ENCODE results near the gene FKRP. TPM values are rescaled to one million over a fixed set of nuclear protein-coding genes. Genes with fewer than 3 reads are reported as not detected.

FKRP gene
- total and polyA plus RNA-seq, 2 of the 13 experiments (the other 11 are each of a cell fraction or from before 2014, with no cell fraction given), result 7.3 to 9.8 TPM

DNA sequence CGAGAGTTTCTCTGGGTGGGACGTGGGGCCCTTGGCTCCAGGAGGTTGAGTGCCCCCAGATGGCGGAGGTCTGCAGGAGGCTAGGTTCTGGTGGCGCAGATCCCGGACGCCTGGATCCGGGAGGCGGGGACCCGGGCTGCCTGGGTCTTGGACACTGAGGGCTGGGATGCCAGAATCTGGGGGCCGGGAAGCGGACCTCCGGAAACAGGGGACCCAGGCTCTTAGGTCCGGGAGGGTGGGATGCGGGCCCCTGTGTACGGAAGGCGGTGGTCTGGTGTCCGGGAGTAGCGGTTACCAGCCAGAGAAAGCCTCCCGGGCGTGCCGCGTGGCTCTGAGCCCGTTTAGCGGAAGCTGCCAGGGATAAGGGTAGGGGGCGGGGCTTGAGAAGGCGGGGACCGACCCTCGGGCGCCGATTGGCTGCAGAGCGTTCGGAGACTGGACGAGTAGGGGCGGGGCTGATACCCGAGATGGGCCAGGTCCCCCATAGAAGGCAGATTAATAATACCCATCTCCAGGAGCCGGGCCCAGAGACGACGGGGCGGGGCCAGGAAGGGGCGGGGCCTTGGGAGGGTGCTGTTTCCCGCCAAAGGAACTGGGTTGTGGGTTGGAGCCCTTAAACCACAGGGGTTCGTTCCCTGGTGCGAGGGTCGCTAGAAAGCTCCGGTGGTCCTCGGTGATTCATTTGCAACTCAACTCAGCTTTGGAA, 42.6 kb downstream of the FKRP start, which contains the start of gene SLC1A5:
SLC1A5 (minus strand) TSS at position 333 of the 706 bp plus-strand sequence. CDS start 629 bp downstream, outside the sequence.
- no peaks in the 10 kb centered on the region; a peak in 1 of 5 replicates for H3K27me3 ChIP-seq (ENCODE audit: control insufficient read depth in 1 of 2, insufficient read depth in 2 of 2, low read length in 2 of 2)
- BruUV-seq (replicated peaks), result no TSS peak
- peaks cover 6 to 10% of the 10 kb centered on the region in 2 experiments for H3K36me3 ChIP-seq (replicated peaks in 1 of 2; ENCODE audit: control insufficient read depth in 1 of 2, insufficient read depth in 2 of 2, low read length in 2 of 2)
- in situ Hi-C loops (cut with HindIII; ENCODE audit: extremely low pct_ligation_motif_present, low pct_unique_long_range_greater_than_20kb) (no loop called here), intact Hi-C loops (cut with micrococcal nuclease; ENCODE audit: unreplicated experiment) (no loop called here)
- peaks cover 49% of the 10 kb centered on the region for H3K79me2 ChIP-seq (ENCODE audit: insufficient read depth, low read length)
- H4K20me1 ChIP-seq (ENCODE audit: insufficient read depth, low read length), result peaks cover 15% of the 10 kb centered on the region
- DNase-seq (ENCODE audit: low spot score) (peak; percentile 92), FAIRE-seq (peak; percentile 60), ATAC-seq (peak; percentile 71)
- no peaks in the 10 kb centered on the region for H3K9me3 ChIP-seq (ENCODE audit: low read length)
- ChIA-PET POLR2A (interaction anchor here (0.6 to 5.9 kb wide), 31 partner anchors 9 to 1071 kb away, joined by 3 to 66 read pairs (median 5); partner anchors contain the start of genes AP2S1, ARHGAP35, CALM3 and CCDC9), CTCF (ENCODE audit: low intra/inter-chr PET ratio, low total read pairs) (no interaction called here)
- H3K9ac ChIP-seq (ENCODE audit: insufficient read depth, low read depth, low read length), result peak within 1 kb of the TSS; percentile 95
- peaks cover 52% of the 10 kb centered on the region for H3K4me1 ChIP-seq (ENCODE audit: insufficient read depth, low read length)
- WGBS (ENCODE audit: low lambda C conversion rate), result 8% methylated on average over 9 of the region's 46 CpGs
- peak within 1 kb of the TSS; percentile 87 to 100 (median 98) for H3K4me3 ChIP-seq (replicated peaks in 1 of 3; ENCODE audit: insufficient read depth in 1 of 3, low read depth in 2 of 3, low read length in 3 of 3)
- no peak within 1 kb of the TSS for H2AFZ ChIP-seq (ENCODE audit: low read length)
- peak within 1 kb of the TSS; percentile 99 for H3K4me2 ChIP-seq (ENCODE audit: low read depth, low read length)
- H3K27ac ChIP-seq (ENCODE audit: extremely low read length, insufficient read depth, low read length), result peak within 1 kb of the TSS; percentile 82
- TF ChIP-seq ZFX (CRISPR knock-in tag; IDR thresholded peaks at IDR 0.05; ENCODE audit: low read depth) (peak; percentile 41; the same call in 1 of the 2 replicates), ZNF329 (CRISPR knock-in tag; IDR thresholded peaks at IDR 0.05; ENCODE audit: low read depth) (peak; percentile 83), ZNF530 (CRISPR knock-in tag; IDR thresholded peaks at IDR 0.05; ENCODE audit: low read depth) (no peak), MXD4 (CRISPR knock-in tag; IDR thresholded peaks at IDR 0.05) (peak; percentile 96), ZNF660 (CRISPR knock-in tag; IDR thresholded peaks at IDR 0.05; ENCODE audit: borderline replicate concordance, low read depth) (no peak), NR1H2 (CRISPR knock-in tag; IDR thresholded peaks at IDR 0.05; ENCODE audit: borderline replicate concordance, low read depth) (no peak), KLF6 (CRISPR knock-in tag; IDR thresholded peaks at IDR 0.05) (peak; percentile 99), HDAC2 (CRISPR knock-in tag; IDR thresholded peaks at IDR 0.05) (peak; percentile 47), TARDBP (CRISPR knock-in tag; IDR thresholded peaks at IDR 0.05) (no peak)
- TF ChIP-seq, protein P1, sequence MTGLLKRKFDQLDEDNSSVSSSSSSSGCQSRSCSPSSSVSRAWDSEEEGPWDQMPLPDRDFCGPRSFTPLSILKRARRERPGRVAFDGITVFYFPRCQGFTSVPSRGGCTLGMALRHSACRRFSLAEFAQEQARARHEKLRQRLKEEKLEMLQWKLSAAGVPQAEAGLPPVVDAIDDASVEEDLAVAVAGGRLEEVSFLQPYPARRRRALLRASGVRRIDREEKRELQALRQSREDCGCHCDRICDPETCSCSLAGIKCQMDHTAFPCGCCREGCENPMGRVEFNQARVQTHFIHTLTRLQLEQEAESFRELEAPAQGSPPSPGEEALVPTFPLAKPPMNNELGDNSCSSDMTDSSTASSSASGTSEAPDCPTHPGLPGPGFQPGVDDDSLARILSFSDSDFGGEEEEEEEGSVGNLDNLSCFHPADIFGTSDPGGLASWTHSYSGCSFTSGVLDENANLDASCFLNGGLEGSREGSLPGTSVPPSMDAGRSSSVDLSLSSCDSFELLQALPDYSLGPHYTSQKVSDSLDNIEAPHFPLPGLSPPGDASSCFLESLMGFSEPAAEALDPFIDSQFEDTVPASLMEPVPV (CRISPR knock-in tag; IDR thresholded peaks at IDR 0.05), result no peak; the same call in 1 of the 2 replicates
- TF ChIP-seq, protein P2, sequence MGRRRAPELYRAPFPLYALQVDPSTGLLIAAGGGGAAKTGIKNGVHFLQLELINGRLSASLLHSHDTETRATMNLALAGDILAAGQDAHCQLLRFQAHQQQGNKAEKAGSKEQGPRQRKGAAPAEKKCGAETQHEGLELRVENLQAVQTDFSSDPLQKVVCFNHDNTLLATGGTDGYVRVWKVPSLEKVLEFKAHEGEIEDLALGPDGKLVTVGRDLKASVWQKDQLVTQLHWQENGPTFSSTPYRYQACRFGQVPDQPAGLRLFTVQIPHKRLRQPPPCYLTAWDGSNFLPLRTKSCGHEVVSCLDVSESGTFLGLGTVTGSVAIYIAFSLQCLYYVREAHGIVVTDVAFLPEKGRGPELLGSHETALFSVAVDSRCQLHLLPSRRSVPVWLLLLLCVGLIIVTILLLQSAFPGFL (CRISPR knock-in tag; IDR thresholded peaks at IDR 0.05), result no peak
- TF ChIP-seq, protein P3, sequence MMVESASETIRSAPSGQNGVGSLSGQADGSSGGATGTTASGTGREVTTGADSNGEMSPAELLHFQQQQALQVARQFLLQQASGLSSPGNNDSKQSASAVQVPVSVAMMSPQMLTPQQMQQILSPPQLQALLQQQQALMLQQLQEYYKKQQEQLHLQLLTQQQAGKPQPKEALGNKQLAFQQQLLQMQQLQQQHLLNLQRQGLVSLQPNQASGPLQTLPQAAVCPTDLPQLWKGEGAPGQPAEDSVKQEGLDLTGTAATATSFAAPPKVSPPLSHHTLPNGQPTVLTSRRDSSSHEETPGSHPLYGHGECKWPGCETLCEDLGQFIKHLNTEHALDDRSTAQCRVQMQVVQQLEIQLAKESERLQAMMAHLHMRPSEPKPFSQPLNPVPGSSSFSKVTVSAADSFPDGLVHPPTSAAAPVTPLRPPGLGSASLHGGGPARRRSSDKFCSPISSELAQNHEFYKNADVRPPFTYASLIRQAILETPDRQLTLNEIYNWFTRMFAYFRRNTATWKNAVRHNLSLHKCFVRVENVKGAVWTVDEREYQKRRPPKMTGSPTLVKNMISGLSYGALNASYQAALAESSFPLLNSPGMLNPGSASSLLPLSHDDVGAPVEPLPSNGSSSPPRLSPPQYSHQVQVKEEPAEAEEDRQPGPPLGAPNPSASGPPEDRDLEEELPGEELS (CRISPR knock-in tag; IDR thresholded peaks at IDR 0.05), result no peak
- TF ChIP-seq, protein P4, sequence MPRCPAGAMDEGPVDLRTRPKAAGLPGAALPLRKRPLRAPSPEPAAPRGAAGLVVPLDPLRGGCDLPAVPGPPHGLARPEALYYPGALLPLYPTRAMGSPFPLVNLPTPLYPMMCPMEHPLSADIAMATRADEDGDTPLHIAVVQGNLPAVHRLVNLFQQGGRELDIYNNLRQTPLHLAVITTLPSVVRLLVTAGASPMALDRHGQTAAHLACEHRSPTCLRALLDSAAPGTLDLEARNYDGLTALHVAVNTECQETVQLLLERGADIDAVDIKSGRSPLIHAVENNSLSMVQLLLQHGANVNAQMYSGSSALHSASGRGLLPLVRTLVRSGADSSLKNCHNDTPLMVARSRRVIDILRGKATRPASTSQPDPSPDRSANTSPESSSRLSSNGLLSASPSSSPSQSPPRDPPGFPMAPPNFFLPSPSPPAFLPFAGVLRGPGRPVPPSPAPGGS (CRISPR knock-in tag; IDR thresholded peaks at IDR 0.05), result no peak
